Activated T-helper 1 cell treated with anti-CD3 and anti-CD28 coated beads, Interleukin-2, amount 50 U/mL, for 16 hours (primary cell): Measurements from ENCODE around the gene OTUB2.

Experiments used
- DNase-seq, 2 donors: peaks; one replicate each; pipeline ENCODE4 v3.0.0-alpha.2; 2020; ENCODE audit warnings: low read depth in 1 of 2, low spot score in 1 of 2

OTUB2 gene

DNA sequence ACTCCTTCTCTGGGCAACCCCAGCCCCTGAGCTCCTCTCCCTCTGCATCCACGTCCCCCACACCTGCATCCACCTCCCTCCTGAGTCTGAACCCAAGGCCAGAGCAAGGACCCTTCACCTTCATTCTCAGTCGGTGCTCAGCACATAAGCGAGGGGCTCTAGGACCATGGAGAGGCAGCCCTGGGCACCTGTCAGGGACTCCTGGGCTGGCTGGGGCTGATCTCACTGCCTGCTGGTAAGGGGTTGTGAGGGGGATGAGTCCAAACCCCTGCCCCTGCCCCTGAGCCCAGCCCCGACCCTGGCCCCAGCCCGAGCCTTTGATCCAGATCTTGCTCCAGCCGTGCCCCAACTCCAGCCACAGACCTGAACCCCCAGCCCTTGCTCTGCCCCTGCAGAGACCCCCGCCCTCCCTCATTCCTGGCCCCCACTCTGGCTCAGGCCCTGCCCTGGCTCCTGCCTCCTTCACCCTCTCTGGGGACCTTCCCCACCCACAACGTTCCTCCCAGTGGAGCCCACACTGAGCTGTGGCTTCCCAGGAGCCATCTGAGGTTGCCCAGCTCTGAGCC, 29.9 kb upstream of the OTUB2 start:
- DNase-seq, result no peak

DNA sequence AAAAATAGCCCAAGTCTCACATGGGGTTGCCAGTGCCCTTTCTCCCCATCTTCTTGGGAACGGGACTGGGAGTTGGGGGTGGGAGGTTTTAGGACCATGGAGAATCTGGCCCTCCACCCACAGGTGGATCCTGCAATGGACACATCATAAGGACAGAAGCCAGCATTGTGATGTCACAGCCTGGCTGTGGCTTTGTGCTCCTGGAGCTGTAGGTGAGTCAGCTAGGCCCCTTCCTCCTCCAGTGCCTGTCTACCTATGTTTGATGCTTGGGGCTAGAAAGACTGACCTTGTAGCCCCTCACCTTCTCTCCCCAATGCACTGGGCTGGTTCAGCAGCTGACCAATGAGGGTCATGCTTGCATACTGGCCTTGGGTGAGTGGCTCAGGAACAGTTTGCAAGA, 29.1 kb upstream of the OTUB2 start, which contains the start of gene CCDC197:
Gene CCDC197, plus strand, starts transcription at position 220 of the 400 bp plus-strand sequence. CDS start 831 bp downstream, outside the sequence.
- DNase-seq, result no peak

DNA sequence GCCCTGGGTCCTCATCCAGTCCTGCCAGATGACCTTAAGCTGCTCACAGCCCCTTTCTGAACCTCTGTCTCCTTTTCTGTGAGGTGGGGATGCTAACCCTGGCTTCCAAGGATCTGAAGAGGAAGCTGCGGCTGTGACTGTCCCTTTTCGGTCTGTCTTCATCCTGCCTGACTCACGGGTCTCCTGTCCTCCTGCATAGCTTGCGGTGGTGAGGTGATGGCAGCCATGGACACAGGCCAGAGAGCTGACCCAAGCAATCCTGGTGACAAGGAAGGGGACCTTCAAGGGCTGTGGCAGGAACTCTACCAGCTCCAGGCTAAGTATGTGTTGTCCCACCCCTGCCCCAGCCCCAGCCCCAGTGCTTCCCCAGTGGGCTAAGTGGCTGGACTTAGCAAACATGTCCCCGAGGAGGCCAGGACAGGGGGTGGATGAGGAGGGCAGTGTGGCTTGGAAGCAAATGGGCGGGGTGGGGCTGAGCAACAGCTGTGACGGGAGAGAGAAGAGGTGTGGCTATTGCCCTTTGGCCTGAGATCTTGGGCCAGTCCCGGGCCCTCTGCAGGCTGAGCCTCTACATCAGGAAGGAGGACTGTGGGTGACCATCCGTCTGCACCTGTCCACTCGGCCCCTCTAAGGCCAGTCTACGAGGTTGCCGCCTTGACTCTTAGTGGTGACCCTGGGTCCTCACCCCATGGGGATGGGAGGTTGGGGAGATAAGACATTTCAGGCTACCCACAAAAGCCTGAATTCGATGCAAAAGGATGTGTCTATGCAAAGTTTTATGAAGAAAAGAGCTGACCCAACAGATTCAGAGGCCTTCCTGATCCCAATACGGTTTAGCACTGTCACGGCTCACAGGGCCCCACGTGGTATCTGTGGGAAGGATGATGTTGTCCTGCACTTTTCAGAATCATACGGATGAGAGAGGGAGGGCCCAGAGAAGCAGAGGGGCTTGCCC, 27.9 kb upstream of the OTUB2 start:
- no peak for DNase-seq

DNA sequence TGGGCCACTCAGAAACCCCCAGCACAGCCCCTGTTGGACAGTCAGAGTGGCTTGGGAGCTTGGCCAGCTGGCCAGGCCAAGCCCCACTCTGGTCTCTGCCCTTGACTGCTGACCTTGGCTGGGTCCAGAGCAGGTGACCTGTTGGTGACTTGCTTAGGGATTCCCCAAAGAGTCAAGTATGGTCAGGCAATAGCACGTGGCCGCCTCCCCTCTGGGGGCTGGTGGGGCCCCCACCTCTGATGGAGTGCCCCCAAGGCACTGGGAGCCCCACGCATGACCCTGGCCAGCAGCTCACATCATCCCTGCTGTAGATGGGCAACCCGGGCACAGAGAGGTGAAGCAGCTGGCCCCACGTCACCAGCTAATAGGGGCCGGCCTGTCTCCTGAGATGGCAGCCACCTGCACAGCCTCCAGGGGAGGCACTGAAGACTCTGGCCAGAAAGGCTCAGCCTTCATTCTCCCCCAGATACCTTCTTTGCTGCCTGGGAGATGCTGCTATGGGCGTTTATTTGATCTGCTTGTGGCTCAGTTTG, 27.2 kb upstream of the OTUB2 start:
- no peak for DNase-seq

DNA sequence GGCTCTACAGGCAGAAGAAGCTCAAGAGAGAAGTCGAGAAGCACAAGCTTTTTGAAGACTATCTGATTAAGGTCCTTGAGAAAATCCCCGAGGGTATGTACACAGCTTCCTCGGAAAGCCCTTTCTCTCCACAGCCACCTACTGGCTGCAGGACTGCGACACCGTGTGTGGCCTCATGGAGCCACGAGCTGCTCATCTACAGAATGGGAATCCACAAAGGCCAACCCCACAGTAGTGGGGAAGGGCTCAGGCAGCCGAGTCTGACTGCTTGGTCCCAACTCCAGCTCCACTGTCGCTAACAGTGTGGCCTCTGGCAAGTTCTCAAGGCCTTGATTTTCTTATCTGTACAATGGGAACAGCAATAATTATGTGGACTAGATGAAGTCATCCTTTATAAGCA, 26.6 kb upstream of the OTUB2 start:
- DNase-seq, result no peak

DNA sequence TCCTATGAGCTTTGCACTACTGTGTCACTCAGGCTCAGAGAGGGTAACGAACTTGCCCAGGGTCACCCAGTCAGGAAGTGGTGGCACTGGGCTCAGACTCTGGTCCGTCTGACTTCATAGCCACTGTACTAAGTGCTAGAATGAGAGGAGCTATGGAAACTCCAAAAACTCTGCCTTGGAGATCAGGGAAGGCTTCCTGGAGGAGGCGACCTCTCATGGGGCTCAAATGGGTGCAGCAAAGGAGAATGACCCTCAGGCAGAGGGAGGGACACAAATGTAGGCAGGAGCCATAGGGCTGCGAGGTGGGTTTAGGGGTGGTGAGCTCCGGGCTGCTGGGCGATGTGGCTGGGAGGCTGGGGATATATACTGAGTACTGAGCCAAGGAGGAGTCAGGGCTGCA, 25.9 kb upstream of the OTUB2 start:
- no peak for DNase-seq

DNA sequence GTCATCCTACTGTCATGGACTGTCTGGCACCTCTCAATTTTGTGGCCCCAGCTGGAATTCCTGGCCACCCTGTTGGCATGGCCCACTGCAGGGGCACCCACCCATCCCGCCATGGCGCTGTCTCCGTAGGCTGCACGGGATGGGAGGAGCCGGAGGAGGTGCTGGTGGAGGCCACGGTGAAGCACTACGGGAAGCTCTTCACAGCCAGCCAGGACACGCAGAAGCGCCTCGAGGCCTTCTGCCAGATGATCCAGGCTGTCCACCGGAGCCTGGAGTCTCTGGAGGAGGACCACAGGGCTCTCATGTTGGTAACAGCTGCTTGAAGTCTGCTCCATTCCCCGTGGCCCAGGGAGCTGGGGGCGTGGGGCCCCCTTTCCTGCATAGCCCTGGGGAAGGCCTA, 25.1 kb upstream of the OTUB2 start:
- no peak for DNase-seq

DNA sequence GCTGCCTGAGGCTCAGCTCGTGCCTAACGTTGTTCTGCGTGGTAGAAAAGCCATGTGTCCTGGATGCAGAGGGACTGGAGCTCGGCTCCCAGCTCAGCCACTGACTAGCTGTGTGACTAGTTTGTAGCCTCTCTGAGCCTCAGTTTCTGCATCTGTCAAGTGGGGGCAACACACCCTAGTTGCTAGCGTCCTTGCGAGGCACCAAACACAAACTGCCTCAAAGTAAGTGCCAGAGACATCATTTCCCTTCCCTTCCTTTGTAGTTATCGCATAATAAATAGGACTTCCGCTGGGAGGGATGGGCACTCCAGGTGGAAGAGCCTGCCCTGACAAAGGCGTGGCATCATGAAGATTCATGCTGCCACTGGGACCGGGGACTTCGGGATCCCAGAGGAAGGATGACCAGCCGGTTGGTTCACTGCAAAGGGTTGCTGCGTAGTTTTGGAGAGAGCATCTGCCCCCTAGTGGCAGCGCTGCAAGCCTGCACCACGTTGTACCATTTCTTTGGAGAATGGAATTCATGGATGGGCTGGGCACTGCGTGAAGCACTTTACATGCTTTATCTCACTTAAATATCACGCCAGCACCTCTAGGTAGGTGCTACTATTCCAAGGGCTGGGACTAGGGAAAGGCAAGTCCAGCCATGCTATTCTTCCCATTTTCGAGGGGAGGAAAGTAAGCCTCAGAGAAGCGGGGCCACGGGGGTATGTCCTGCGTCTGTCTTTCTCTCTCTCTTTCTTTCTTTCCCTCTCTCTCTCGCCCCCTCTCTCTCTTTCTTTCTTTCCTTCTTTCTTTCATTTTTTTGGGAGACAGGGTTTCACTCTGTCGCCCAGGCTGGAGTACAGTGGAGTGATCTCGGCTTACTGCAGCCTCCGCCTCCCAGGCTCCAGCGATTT, 24.4 kb upstream of the OTUB2 start:
- DNase-seq, result peak; percentile 31 to 49

DNA sequence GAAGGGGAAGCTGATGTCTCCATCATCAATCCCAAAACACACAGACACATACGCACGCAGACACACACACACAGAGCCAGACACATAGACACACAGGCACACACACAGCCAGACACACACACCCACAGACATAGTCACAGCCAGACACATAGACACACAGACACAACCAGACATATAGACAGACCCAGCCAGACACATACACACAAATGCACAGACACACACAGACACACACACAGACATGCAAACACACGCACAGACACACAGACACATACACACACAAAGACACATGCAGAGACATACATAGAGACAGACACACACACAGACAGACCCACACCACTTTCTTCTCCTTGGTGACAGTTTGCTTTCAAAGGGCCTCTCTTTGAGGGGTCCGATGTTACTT, 22.7 kb upstream of the OTUB2 start:
- no peak for DNase-seq

DNA sequence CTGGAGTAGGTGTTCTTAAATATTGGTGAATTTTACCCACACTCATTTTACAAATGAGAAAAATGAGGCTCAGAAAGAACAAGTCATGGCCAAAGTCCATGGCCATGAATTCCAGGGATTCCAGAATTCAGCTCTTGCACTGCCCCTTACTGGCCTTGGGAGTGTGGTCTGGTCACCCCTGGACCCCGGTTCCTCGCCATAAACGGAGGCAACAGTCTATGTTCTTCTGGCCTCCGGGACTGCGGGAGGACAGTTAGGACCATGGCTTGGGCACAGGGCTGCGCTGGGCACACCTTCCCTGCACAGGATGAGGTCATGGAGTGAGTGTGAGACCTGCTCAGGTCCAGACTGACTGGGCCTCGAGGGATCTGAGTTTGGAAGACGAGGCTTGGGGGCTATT, 22.1 kb upstream of the OTUB2 start:
- no peak for DNase-seq

DNA sequence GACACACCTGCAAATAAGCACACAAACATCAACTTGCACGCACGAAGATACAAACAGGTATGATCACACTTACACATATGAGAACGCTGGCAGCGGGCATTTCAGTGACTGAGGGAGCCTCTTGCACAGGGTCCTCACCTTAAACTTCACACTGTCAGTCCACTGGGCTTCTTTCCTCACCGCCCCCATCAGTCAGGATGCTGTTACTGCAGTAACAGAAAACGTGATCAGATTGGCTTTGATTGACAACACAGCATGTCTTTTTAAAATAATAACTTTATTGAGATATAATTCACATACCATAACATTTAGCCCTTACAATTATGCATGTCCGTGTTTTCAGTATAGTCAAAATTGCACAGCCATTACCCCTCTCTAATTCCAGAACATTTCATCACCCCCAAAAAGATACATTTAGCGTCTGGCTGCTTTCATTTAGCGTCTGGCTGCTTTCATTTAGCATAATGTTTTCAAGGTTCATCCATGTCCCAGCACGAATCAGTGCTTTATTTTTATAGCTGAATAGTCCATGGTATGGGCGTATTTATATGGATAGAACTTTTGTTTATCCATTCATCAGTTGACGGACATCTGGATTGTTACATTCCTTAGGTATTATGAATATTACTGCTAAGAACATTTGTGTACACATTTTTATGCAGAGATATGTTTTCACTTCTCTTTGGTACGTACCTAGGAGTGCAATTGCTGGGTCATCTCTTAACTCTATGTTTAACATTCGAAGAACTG, 20.6 kb upstream of the OTUB2 start:
- no peak for DNase-seq

DNA sequence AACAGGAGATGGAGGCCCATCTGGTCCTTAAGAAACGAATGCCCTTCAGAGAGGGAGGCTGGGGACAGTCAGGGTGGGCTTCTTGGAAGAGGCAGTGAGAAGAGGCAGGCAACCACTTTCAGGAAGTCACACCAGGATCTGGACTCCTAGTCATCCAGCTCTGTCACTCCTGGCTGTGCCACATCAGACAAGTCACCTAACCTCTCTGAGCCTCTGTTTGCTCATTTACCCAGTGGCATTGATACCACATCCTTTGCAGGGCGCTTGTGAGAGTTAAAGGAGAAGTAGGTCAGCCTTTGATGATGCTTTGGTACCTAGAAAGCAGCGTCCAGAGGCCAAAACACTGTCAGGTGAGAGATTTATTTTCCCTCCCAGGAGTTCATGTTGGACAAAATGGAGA, 17.9 kb upstream of the OTUB2 start:
- DNase-seq, result no peak

DNA sequence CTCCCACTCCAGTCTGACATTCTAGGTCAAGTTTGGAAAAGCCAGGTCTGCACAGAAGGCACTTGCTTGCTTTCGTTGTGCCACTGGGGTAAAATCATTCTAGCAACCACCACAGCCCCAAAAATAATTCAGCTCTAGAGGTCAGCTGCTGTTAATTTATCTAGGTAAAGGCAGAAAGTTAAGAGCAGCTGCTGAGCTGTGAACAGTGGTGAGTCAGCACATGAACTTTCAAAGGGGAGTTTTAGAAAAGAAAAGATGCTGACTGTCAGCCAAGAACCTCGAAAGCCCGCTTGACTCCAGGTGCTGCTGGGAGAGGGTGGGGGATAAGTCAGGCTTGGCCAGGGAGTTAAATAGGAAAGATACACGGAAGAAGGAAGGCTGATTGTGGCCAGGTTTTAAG, 16.4 kb upstream of the OTUB2 start:
- DNase-seq, result no peak

DNA sequence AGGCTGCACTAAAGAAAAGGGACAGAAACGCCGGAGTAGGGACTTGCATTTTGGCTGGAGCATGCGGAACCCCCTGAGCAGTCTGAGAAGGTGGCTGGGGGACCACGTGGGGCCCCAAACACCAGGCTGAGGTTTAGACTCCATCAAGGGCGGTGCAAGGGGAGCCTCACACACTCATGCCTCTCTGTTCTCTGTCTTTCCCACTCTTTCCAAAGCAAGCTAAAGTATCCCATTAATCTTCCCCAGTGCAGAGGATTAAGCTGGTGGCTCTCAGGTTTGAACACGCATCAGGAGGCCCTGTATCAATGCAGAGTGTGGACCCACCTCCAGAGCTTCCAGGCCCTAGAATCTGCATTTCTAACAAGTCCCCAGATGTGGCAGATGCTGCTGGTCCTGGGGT, 15.5 kb upstream of the OTUB2 start:
- no peak for DNase-seq

DNA sequence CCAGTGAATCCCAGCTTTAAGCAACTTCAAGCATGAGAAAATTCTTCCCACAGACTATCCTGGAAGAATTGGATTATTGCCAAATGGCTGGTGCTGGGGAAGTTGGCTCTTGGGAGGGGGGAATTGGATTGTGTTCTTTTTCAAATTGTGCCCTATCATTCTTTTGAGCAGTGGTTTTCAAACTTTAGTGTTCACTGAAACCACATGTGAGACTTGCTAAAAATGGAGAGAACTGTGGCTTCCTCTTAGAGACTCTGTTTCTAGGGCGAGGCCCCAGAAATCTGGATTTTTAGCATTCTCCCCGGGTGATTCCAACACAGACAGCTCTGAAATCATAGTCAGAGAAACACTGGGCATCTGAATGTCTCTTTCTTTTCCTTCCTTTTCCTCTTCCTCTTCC, 14.3 kb upstream of the OTUB2 start:
- no peak for DNase-seq

DNA sequence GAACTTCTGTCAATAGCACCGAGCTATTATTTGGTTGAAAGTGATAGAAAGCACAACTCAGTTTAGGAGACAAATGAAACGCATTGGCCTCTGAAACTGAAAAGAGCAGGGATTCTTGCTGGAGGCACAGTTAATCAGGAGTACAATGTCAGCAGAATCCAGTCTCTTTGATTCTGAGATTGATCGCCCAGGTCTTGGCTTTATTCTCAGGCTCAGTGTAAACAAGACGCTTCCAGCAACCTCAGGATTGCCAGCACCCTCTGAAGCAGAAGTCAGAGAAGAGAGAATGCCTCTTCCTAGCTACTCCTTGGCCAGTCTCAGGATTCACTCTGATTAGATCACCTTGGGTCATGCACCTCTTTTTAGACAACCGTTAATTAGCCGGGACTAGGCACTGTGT, 11.8 kb upstream of the OTUB2 start:
- no peak for DNase-seq

DNA sequence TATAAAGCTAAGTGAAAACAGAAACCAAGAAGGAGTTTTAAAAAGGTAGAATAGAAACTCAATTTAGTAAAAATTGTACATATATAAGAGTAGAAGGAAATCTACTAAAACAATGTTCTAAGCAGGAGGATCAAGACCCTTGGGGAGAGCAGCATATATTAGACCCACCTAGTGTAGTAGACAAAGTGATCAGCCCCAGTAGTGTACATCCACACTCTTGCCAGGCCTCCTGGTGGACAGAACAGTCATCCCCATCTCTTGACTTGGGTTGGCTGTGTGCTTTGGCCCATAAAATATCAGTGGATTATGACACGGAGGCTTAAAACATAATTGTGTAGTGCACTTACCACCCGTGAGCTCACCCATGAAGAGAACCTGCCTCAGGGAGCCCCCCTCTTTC, 10.9 kb upstream of the OTUB2 start:
- DNase-seq, result no peak

DNA sequence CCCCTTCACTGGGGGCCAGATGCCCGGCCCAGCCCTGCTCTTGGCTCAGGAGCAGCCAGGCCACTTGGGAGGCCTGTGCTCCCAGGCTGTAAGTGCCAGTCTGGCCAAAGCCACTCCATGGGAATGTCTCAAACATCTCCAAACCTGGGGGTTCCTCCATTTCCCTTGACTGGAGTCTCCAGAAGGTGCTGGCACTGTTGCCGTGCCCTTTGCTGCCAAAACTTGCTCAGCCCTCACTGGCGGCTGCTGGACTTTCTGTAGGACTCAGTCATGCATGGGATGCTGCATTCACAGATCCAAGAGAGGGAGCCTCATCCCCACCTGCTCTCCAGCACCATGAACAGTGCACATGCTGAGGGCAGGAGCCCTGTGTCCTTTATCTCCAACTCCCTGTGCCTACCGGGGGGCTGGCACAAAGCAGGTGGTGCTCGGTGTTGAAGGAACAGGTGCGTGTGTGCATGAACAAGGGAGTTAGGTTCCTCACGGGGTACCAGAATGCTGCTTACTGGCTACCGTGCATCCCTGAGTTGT, 9.6 kb upstream of the OTUB2 start:
- no peak for DNase-seq

DNA sequence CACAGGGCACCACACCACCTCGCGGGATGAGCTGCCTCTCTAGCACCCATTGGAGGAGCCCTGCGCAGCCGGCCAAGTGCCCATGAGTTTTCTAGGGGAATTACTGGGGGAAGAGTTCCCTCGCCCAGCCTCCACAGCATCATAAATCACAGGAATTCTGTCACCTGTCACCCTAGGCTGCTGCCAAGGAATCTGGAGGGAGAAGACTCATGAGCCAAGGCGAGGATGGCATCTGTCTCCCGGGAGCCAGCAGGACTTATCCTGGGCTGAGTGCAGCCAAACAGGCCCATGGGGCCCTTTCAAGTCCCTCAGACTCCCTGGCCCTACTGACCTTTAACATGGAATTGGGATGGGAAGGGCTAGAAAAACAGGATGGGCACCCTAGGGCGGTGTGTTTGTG, 7.8 kb upstream of the OTUB2 start:
- no peak for DNase-seq

DNA sequence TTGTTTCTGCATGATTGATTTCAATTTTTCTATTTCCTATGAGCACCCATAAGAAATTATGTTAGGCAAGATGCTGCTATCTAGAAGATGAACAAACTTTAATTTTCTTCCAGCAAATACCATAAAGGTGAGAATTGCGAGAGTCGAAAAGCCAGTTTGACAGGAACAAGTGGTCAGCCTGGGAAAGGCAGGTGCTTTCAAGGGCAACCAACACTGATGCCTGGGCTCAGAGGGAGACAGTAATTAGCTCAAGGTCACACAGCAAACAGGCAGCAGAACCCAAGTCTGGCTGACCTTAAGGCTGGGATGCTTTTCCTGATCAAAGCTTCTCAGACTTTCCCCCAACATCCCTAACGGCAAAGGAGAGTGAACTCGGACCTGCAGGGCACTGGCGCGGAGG, 6.8 kb upstream of the OTUB2 start:
- no peak for DNase-seq

DNA sequence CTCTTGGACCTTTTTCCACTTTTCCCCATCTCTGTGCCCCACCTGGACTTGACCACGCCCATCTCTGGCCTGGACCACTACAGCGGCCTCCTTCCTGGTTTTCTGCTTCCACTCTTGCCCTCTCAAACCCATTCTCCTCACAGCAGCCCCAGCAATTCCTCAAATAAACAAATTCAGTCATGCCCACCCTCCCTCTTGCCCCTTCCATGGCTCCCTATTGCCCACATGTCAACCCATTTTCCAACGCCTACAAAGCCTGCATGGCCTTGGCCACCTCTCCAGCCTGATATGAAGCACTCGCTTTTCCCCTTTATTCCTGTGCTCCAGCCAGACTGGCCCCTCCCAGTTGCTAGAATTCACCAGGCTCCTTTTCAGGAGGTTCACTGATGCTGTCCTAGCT, 5.9 kb upstream of the OTUB2 start:
- no peak for DNase-seq
